Upper lobe of right lung (tissue), 1 donor: ENCODE measurements around the gene MLN. TPM values are rescaled to one million over a fixed set of nuclear protein-coding genes. Genes with fewer than 3 reads are reported as not detected.

Source experiments
- ATAC-seq: fragments of 200-7000 bp; cut with Tn5 transposase; one replicate; pipeline ENCODE4 v1.9.1; 2020; ENCODE audit warnings: mild to moderate bottlenecking, moderate library complexity
- DNase-seq: peaks from one replicate; pipeline ENCODE4 v3.0.0-alpha.2; 2020
- H3K27ac ChIP-seq: fragments of 200-600 bp; one replicate; pipeline ENCODE4 v1.8.0; 2022
- H3K27me3 ChIP-seq: fragments of 200-600 bp; one replicate; pipeline ENCODE4 v1.8.0; 2022; ENCODE audit warnings: mild to moderate bottlenecking
- H3K36me3 ChIP-seq: fragments of 200-600 bp; one replicate; pipeline ENCODE4 v1.8.0; 2022
- H3K4me1 ChIP-seq: fragments of 200-600 bp; one replicate; pipeline ENCODE4 v1.8.0; 2022
- H3K4me3 ChIP-seq: fragments of 200-600 bp; one replicate; pipeline ENCODE4 v1.8.0; 2022; ENCODE audit warnings: mild to moderate bottlenecking
- H3K9me3 ChIP-seq: fragments of 200-600 bp; one replicate; pipeline ENCODE4 v1.8.0; 2022
- CTCF ChIP-seq: fragments of 200-600 bp; IDR thresholded peaks from one replicate; pipeline ENCODE4 v1.8.0; 2022; ENCODE audit warnings: antibody characterized with exemption
- intact Hi-C: fragments of 100-400 bp; cut with DNase I; formaldehyde crosslinking; loops from one replicate; pipeline ENCODE4 v1.11.0; 2022
- total RNA-seq: library from RNA; stranded (reverse); fragmentation: NEBNext Ultra II Directional; extraction: Animal tissue kit (Norgen Biotek cat#: 25700); gene quantifications from one replicate; pipeline ENCODE4 v1.2.1, GENCODE V29; 2021
- donor health status: DM: no; HTN: yes; CAD: no; lungs with severe emphysema.

The MLN gene
- total RNA-seq, 1 donor from 2014 or later, result not detected

- no peak for TF ChIP-seq CTCF
- H3K4me3 ChIP-seq, result no peak overlapping the region
- peaks cover 6% of the 10 kb centered on the region for H3K27me3 ChIP-seq
- no peak overlapping the region for H3K27ac ChIP-seq
- DNase-seq (no peak), ATAC-seq (no peak)
- H3K4me1 ChIP-seq, result no peaks in the 10 kb centered on the region
- H3K9me3 ChIP-seq, result no peaks in the 10 kb centered on the region
- intact Hi-C loops, result no loop called here
- H3K36me3 ChIP-seq, result no peaks in the 10 kb centered on the region
Observed at GRCh38 chr6:33849500-33850075, 45.8 kb upstream of the MLN start.

- H3K4me1 ChIP-seq, result no peaks in the 10 kb centered on the region
- ATAC-seq, result no peak
- H3K36me3 ChIP-seq, result no peaks in the 10 kb centered on the region
- no peak for TF ChIP-seq CTCF
- no peak for DNase-seq
- H3K4me3 ChIP-seq, result no peak overlapping the region
- peaks cover 6% of the 10 kb centered on the region for H3K27me3 ChIP-seq
- no peaks in the 10 kb centered on the region for H3K9me3 ChIP-seq
- intact Hi-C loops, result no loop called here
- H3K27ac ChIP-seq, result no peak overlapping the region
Observed at GRCh38 chr6:33848484-33848883, 44.7 kb upstream of the MLN start.

GRCh38 chr6:33847867-33848266 is 44.1 kb upstream of the MLN start:
- no peak overlapping the region for H3K27ac ChIP-seq

GRCh38 chr6:33847078-33847477 is 43.3 kb upstream of the MLN start:
- no peaks in the 10 kb centered on the region for H3K9me3 ChIP-seq
- no peak for DNase-seq
- TF ChIP-seq CTCF, result no peak
- H3K27me3 ChIP-seq, result peaks cover 3% of the 10 kb centered on the region
- intact Hi-C loops, result no loop called here
- H3K36me3 ChIP-seq, result no peaks in the 10 kb centered on the region
- no peak overlapping the region for H3K27ac ChIP-seq
- ATAC-seq, result no peak
- H3K4me3 ChIP-seq, result no peak overlapping the region
- H3K4me1 ChIP-seq, result no peaks in the 10 kb centered on the region

More at GRCh38 chr6:33847867-33848266, 44.1 kb upstream of the MLN start:
- Histone ChIP-seq H3K36me3 (no peaks in the 10 kb centered on the region), H3K4me1 (no peaks in the 10 kb centered on the region), H3K4me3 (no peak overlapping the region), H3K9me3 (no peaks in the 10 kb centered on the region), H3K27me3 (peaks cover 6% of the 10 kb centered on the region)
- intact Hi-C loops, result no loop called here
- no peak for DNase-seq
- TF ChIP-seq CTCF, result no peak
- ATAC-seq, result no peak

GRCh38 chr6:33846226-33846625 is 42.4 kb upstream of the MLN start:
- intact Hi-C loops, result no loop called here

More at GRCh38 chr6:33846226-33846625, 42.4 kb upstream of the MLN start:
- H3K27me3 ChIP-seq, result no peaks in the 10 kb centered on the region
- no peaks in the 10 kb centered on the region for H3K9me3 ChIP-seq
- H3K4me1 ChIP-seq, result no peaks in the 10 kb centered on the region
- H3K36me3 ChIP-seq, result no peaks in the 10 kb centered on the region
- H3K4me3 ChIP-seq, result no peak overlapping the region
- ATAC-seq (no peak), DNase-seq (no peak)
- TF ChIP-seq CTCF, result no peak
- H3K27ac ChIP-seq, result no peak overlapping the region
